ENCODE results near the gene TRIM13. TPM values are rescaled to one million over a fixed set of nuclear protein-coding genes. Genes with fewer than 3 reads are reported as not detected.

Gene TRIM13
- total RNA-seq, 2 donors from 2014 or later: 24.4 to 52.4 TPM

GRCh38 chr13:50014386-50014785 lies 17.5 kb downstream of the TRIM13 start:
- Histone ChIP-seq H3K27ac (no peak overlapping the region), H3K9me3 (no peaks in the 10 kb centered on the region), H3K4me1 (replicated peaks) (no peaks in the 10 kb centered on the region), H3K36me3 (no peaks in the 10 kb centered on the region), H3K27me3 (replicated peaks; ENCODE audit: insufficient read depth) (no peaks in the 10 kb centered on the region), H3K4me3 (no peak overlapping the region)
- TF ChIP-seq POLR2A (IDR thresholded peaks at IDR 0.05) (no peak), CTCF (IDR thresholded peaks at IDR 0.05) (no peak), POLR2AphosphoS5 (IDR thresholded peaks at IDR 0.05) (no peak)
- intact Hi-C loops (cut with DNase I): no loop called here
- 87% methylated on average over 1 of the region's 1 CpG for WGBS
- no peak for DNase-seq (ENCODE audit: low spot score)

- H3K27ac ChIP-seq: peak within 1 kb of the TSS in 1 of 2 donors; percentile 7
- TF ChIP-seq POLR2AphosphoS5 (IDR thresholded peaks at IDR 0.05): no peak
- no peak for TF ChIP-seq CTCF (IDR thresholded peaks at IDR 0.05)
- no peak for TF ChIP-seq POLR2A (IDR thresholded peaks at IDR 0.05)
- no peaks in the 10 kb centered on the region for H3K4me1 ChIP-seq (replicated peaks)
- intact Hi-C loops (cut with DNase I): no loop called here
- no peak for DNase-seq (ENCODE audit: low spot score)
- H3K36me3 ChIP-seq: no peaks in the 10 kb centered on the region
- 42% methylated on average over 5 of the region's 5 CpGs for WGBS
- no peaks in the 10 kb centered on the region for H3K27me3 ChIP-seq (replicated peaks; ENCODE audit: insufficient read depth)
- H3K9me3 ChIP-seq: no peaks in the 10 kb centered on the region
- no peak within 1 kb of the TSS for H3K4me3 ChIP-seq
These were observed 18.4 kb downstream of the TRIM13 start, which contains the start of gene KCNRG for GRCh38 chr13:50015258-50015657. Gene KCNRG (plus strand): TSS chr13:50015444. CDS start chr13:50015494, 50 bp downstream.

- TF ChIP-seq POLR2AphosphoS5 (IDR thresholded peaks at IDR 0.05): no peak
- no peak for TF ChIP-seq POLR2A (IDR thresholded peaks at IDR 0.05)
- TF ChIP-seq CTCF (IDR thresholded peaks at IDR 0.05): no peak
- H3K27ac ChIP-seq: peak overlapping the region in 1 of 2 donors; percentile 7
- DNase-seq (ENCODE audit: low spot score): no peak
- WGBS: 52% methylated on average over 4 of the region's 4 CpGs
- intact Hi-C loops (cut with DNase I): no loop called here
- no peaks in the 10 kb centered on the region for H3K9me3 ChIP-seq
- no peaks in the 10 kb centered on the region for H3K4me1 ChIP-seq (replicated peaks)
- no peaks in the 10 kb centered on the region for H3K27me3 ChIP-seq (replicated peaks; ENCODE audit: insufficient read depth)
- H3K36me3 ChIP-seq: no peaks in the 10 kb centered on the region
- no peak overlapping the region for H3K4me3 ChIP-seq
These were observed 18.9 kb downstream of the TRIM13 start for GRCh38 chr13:50015750-50016149.

- WGBS: 35% methylated on average over 2 of the region's 2 CpGs
- Histone ChIP-seq H3K9me3 (no peaks in the 10 kb centered on the region), H3K27me3 (replicated peaks; ENCODE audit: insufficient read depth) (no peaks in the 10 kb centered on the region), H3K27ac (peak overlapping the region in 1 of 2 donors; percentile 7), H3K4me1 (replicated peaks) (no peaks in the 10 kb centered on the region), H3K4me3 (no peak overlapping the region), H3K36me3 (no peaks in the 10 kb centered on the region)
- DNase-seq (ENCODE audit: low spot score): no peak
- TF ChIP-seq POLR2A (IDR thresholded peaks at IDR 0.05): no peak
- TF ChIP-seq POLR2AphosphoS5 (IDR thresholded peaks at IDR 0.05): no peak
- TF ChIP-seq CTCF (IDR thresholded peaks at IDR 0.05): no peak
- intact Hi-C loops (cut with DNase I): no loop called here
These were observed 19.6 kb downstream of the TRIM13 start for GRCh38 chr13:50016444-50016843.

GRCh38 chr13:50017819-50018218 lies 21.0 kb downstream of the TRIM13 start:
- no peaks in the 10 kb centered on the region for H3K9me3 ChIP-seq
- no peaks in the 10 kb centered on the region for H3K4me1 ChIP-seq (replicated peaks)
- no peak overlapping the region for H3K27ac ChIP-seq
- intact Hi-C loops (cut with DNase I): no loop called here
- H3K27me3 ChIP-seq (replicated peaks; ENCODE audit: insufficient read depth): no peaks in the 10 kb centered on the region
- DNase-seq (ENCODE audit: low spot score): no peak
- H3K36me3 ChIP-seq: no peaks in the 10 kb centered on the region
- H3K4me3 ChIP-seq: no peak overlapping the region
- TF ChIP-seq POLR2A (IDR thresholded peaks at IDR 0.05) (no peak), POLR2AphosphoS5 (IDR thresholded peaks at IDR 0.05) (no peak), CTCF (IDR thresholded peaks at IDR 0.05) (no peak)
